Measurements from ENCODE around the gene TLR2.
A peak's percentile ranks its signal among the peaks of the same experiment; 100 is the strongest.

TLR2 gene, protein sequence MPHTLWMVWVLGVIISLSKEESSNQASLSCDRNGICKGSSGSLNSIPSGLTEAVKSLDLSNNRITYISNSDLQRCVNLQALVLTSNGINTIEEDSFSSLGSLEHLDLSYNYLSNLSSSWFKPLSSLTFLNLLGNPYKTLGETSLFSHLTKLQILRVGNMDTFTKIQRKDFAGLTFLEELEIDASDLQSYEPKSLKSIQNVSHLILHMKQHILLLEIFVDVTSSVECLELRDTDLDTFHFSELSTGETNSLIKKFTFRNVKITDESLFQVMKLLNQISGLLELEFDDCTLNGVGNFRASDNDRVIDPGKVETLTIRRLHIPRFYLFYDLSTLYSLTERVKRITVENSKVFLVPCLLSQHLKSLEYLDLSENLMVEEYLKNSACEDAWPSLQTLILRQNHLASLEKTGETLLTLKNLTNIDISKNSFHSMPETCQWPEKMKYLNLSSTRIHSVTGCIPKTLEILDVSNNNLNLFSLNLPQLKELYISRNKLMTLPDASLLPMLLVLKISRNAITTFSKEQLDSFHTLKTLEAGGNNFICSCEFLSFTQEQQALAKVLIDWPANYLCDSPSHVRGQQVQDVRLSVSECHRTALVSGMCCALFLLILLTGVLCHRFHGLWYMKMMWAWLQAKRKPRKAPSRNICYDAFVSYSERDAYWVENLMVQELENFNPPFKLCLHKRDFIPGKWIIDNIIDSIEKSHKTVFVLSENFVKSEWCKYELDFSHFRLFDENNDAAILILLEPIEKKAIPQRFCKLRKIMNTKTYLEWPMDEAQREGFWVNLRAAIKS

DNA sequence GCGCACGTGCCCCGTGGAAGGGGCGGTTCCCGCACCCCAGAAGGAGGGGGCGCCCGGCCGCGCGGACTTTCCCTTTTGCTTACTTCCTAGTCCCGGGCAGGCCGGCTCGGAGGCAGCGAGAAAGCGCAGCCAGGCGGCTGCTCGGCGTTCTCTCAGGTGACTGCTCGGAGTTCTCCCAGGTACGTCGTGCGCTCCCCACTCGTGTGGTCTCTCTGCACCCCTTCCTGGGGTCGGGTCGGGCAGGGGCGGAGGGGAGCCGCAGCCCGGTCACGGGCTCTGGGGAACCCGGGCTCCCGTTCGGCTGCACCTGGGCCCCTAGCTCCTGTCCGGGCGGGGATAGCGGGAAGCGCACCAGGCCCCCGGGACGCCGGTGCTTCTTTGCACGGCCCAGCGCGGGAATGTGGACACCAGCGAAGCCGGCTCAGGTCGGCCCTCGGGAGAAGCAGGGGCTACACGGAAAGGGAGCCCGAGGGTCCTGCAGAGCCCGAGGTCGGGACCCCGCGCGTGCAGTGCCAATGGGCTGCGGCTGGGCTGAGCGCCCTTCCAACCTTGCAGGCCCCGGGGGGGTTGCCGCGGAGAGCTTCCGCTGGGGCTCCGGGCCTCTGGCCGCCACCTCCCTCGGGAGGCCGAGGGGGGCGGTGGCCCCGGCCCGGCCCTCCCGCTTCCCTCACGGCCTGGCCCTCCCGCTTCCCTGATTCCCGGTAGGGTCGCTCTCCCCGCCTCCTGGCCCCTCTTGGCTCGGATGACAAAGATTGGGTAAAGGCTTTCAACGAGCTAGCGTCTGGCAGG lies at the start of gene TLR2:
Gene TLR2 (plus strand): TSS at position 99 of the 789 bp plus-strand sequence. CDS start 18,628 bp downstream, outside the sequence.
- no peak for DNase-seq

DNA sequence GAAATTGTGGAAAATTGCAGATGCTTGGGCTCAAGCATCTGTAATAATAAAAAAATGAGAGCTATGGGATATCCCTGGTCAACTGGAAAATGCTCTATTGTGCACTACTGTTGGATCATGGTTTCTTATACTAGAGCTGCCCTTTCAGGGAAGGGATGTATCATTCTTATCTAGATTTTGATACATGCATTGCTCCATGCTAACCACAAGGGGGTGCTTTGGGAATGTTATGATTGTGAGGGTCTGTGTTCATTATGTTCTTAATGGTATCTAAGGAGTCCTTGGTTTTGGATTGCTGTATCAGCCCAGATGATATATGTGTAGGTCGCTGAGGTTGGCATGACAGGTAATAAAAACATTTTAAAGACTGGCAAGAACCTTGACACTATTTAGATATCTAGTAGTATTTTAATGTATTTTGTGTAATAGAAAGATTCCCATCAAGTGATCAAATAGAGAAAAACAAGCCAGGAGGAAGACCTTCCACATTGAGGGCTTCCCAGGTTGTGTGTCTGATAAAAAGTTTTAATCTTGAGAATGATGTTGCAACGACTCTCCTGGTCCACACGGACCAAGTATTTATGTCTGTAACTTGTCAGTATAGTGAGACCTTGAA lies 49.2 kb upstream of the TLR2 start:
- DNase-seq = peak; percentile 21

DNA sequence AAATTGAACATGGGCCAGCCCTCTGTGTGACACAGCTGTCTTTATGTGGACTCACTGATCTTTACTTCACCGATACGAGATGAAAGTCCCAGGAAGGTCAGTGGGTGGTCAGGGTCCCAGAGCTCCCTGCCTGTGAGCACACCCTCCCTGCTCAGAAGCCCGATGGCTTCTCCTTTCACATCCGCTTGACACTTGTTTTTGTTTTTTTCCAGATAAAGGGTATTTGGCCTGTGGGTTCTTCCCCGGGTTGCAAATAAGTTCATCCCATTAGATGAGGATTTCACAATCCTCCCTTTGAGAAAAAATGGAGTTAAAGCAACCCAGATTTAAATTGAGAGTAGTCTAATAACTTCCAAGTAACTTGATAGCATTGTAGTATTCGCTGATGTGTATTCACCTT lies 48.2 kb upstream of the TLR2 start:
- no peak for DNase-seq

DNA sequence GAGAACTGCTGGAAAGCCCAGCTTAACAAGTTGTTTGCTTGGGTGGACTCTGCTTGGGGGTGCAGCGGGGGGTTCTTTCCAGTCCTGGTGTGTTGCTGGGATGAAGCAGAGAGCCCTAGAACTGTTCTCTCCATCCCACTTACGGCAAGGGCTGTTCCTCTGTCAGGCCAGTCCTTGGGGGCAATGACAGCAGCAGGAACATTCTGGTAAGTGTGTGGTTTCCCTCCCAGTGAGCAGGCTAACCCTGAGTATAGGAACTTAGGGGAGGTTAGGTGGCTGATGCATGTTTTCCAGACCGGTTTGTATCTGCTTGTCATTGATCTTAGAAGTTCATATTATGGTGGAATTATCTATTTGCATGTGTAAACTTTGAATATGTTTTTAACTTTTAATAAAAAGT lies 46.9 kb upstream of the TLR2 start:
- DNase-seq = no peak

DNA sequence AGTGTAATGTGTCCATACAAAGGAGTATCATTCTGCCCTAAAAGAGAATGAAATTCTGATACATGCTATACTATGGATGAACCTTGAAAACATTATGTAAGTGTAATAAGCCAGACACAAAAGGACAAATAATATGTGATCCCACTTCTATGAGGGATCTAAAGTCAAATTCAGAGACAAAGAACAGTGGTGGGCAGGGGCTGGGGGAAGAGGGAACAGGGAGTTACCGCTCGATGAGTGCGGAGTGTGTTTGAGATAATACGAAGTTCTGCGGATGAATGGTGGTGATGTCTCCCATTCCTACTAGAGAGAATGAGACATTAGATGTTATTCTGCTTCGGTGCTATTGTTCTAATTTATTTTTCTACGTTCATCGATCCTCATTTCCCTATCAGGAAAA lies 46.1 kb upstream of the TLR2 start:
- DNase-seq = no peak

DNA sequence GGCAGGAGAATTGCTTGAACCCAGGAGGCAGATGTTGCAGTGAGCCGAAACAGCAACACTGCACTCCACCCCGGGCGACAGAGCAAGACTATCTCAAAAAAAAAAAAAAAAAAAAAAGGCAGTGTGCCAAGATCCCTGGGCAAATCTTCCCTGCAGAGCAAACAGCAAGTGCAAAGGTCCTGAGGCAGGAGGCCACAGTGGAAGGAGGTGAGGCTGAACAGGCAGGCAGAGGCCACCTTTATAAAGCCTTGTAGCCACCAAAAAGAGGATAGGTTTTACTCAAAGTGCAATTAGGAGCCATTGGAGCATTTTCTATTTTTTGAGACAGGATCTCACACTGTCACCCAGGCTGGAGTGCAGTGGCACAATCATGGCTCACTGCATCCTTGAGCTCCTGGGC lies 45.1 kb upstream of the TLR2 start:
- DNase-seq = no peak

DNA sequence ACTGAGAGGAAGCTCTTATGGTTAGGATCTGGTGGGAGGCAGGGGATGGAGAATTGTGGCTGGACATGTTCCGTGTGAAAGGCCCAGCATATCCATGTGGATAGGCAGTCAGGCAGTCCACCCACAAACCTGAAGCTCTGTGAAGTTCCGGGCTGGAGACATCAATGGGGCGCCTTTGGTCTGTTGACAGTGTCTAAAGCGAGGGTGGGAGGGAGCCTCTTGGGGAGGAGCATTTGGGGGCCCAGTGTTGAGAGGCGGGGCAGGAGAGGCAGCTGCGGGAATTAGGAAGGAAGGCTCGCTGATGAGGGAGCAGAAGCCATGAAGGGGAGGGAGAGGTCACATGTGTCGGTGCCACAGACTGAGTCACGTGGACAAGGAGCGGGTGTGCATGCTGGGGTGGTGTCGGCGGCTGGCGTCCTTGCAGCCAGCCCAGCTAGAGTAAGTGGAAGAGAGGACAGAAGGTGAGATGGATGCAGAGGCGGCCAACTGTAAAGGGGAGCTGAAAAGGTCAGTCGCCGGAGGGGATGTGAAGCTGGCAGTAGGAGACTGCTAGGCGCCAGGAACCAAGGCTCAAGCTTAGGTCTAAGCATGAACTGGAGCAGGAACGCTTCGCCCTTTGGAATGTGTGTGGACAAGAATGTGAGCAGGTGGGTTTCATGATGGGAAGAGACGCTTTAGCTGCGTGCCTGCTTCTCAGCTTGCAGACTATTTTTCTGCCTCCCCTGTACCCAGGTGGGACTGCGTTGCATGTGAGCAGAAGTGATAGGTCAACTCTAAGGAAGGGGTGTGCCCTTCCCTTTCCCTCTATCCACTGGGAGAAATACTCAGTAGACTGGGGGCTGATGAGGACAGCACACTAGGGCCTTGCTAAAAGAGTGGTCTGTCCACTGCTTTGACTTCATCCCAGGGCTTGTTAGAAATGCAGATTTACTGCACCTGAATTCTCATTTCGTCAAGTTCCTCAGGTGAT lies 44.0 kb upstream of the TLR2 start:
- no peak for DNase-seq

DNA sequence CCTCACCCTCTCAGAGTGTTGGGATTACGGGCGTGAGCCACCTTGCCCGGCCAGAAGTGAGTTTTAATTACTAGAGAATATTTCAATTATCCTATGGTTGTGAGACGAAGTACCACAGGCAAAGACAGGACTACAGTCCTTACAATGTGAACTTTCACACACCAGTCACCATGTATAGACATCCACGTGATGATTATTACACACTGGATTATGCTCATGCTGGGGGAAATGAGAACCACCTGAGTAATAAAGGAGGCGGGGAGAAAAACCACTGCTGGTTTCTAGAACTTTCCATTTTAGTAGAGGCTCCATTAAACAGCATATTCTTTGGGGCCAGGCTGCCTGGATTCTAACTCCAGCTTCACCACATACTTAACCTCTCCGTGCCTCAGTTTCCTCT lies 42.5 kb upstream of the TLR2 start:
- no peak for DNase-seq

DNA sequence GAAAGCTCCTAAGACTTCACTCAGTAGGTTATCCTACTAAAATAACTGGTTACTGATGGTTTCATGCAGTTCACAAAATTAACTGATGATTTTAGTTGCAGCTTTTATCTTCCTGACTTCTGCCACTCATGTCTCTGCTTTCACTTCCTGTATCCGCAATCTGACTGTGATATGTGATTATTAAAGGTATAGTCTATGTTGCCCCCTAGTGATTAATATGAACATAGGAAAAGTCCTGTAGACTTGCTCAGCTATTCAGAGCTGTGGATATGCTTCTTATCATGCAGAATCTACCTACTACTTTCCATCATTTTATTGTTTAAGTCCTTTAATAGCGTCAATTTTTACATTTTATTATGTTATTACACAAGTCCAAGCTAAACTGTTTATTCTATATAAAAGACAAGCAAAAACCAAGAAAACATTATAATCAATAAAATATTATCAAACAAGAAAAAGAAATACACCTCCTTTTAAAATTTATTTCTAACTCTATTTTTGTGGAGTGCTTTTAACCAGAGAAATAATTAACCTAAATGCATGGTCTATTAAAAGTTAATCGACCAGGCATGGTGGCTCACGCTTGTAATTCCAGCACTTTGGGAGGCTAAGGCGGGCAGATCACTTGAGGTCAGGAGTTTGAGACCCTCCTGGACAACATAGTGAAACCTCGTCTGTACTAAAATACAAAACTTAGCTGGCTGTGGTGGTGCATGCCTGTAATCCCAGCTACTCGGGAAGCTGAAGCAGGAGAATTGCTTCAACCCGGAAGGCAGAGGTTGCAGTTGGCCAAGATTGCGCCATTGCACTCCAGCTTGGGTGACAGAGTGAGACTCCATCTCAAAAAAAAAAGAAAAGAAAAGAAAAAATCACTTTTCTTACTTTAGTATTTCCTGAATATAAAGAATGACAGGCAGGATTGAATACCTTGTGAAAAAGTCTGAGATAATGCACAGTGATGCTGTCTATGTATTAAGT lies 40.4 kb upstream of the TLR2 start:
- DNase-seq = peak; percentile 64

DNA sequence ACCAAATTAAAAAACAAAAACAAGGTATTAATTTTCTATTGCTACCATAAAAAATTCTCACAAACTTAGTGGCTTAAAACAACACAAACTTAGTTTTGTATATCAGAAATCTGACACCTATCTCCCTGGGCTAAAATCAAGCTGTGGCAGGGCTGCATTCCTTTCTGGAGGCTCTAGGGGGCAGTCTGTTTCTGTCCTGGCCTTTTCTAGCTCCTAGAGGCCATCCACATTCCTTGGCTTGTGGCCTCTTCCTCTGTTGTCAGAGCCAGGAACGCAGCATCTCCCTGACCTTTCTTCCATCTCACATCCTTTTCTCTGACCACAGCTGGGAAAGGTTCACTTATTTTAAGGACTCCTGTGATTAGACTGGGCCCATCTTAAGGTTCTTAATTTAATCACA lies 38.9 kb upstream of the TLR2 start:
- no peak for DNase-seq

DNA sequence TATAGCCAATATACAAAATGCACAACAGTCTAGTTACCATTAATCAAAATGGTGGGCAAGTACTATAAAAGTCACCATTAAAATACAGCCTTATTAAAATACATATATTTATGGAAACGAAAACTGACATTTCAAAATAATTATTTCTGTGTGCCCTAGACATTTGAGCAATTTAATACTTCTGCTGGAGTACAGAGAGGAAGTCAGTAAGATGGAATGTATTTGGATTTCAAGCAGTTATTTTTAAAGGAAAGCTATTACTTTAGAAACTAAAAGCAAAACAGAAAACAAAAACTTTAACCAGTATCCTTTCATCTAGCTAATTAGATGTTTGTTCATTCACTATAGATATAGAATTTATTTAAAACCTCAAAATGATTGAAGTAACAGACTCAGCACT lies 37.8 kb upstream of the TLR2 start:
- no peak for DNase-seq

DNA sequence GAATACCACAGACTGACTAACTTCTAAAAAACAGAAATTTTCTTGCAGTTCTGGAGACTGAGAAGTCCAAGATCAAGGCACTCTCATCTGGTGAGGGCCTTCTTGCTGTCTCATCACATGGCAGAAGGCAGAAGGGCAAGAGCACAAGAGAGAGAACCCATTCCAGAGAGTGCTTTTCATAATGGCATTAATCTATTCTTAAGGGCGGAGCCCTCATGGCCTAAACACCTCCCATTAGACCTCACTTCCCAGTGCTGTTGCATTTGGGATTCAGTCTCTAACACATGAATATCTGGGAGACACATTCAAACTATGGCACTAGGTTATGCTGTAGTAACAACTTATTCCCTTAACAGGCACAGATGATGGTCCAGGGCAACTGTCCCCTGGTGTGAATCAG lies 37.1 kb upstream of the TLR2 start:
- DNase-seq = no peak

DNA sequence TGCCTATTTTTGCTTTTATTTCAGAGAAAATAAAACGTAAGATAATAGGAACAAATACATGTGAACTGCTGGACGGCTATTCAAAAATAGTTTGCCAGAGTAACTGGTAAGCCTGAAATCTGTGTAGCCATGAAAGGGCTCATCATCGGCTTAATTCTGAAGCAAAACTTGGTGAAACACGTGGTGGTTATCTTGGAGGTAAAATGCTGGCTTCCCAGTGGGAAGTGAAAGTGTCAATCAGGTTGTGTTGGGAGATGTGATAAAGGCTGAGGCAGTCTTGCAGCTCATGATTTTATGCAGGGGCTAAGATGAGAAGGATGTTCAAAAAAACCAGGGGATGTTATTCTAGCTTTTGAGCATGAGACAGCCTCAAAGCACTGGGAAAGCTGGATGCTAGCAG lies 36.1 kb upstream of the TLR2 start:
- DNase-seq = no peak

DNA sequence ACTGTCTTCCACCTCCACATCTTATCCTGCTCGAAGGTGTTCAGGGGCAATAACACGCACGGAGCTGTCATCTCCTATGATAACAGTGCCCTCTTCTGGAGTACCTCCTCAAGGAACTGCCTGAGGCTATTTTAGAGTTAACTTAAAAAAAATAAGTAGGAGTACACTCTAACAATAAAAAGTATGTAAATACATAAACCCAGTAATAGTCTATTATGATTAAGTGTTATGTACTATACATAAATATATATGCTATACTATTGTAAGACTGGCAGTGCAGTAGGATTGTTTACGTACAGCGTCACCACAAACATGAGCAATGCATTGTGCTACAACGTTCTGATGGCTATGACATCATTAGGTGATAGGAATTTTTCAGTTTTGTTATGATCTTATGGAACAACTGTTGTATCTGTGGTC lies 34.5 kb upstream of the TLR2 start:
- no peak for DNase-seq

DNA sequence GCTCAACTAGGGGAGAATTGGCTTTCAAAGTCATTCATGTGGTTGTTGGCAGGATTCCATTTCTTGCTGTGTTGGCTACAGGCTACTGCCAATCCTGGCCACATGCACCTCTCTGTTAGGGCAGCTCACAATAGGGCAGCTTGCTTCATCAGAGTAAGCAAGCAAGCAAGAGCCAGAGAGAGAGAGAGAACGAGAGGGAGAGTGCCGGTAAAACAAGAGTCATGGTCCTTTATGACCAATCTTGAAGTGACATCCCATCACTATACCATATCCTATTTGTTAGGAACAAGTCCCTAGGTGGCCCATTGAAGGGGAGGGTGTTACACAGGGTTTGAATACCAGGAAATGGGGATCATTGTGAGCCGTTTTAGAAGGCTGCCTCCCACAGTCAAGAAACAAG lies 33.0 kb upstream of the TLR2 start:
- DNase-seq = no peak

DNA sequence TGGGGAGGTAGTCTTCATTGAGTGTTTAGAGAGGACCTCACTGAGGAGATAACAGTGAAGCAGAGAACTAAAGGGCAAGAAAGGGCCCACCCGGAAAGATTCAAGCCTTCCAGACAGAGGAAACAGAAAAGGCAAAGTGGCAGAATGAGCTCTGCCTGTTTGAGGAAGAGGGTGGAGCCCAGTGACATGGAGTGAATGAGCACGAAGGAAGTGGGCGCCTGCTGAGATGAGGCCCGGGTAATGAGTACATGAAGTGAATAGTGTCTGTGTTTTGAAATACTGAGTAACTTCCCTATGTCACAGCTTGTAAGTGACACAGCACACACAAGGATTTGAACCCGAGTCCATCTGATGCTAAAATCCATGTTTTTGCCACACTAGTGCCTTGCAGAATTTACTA lies 32.5 kb upstream of the TLR2 start:
- no peak for DNase-seq

DNA sequence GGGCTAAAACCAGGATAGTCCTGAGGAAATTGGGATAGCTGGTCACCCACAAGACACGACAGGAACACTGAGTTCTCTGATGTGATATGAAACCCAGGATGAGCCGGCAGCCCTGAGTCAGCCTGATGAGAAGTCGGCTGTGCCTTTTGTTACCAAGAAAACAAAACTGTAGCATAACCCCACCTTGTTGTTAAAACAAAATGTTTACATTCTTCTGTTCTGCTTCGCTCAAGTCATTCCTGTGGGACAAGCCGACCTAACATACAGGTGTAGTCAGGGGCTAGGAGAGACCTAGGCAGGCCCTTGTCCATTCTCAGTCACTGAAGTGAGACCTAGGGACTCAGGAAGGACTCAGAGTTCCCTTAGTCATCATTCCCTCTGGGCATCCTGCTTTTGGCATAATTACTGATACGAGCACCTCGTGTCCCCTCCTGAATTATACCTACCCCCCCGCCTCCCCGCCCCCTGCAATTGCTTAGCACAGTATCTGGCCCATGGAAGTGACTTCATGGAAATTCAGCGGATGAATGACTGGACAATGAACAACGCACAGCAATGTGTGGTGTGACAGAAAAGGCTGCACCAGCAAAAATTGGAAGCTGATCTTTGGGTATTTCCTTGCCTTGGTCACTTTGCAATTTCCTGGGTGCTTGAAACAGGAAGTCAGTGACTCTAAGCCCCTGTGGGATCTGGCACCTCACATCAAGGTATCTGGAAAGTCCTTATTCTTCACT lies 31.9 kb upstream of the TLR2 start:
- DNase-seq = peak; percentile 23

DNA sequence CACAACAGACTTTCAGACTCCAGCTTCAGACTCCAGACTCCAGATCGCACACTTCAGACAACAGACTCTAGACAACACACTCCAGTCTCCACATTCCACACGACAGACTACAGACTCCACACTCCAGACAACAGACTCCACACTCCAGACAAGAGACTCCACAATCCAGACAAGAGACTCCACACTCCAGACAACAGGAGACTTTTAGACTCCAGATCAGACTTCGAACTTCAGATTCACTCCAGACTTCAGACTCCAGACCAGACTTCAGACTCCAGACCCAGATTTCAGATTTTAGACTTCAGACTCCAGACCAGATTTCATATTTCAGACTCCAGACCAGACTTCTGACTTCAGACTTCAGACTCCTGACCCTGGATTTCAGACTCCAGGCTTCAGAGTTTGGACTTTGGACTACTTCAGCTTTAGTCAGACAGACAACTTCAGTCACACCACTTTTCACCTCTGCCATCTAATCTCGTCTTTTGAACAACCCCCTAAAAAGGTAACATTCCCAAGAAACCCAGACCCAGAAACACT lies 29.0 kb upstream of the TLR2 start:
- DNase-seq = no peak

DNA sequence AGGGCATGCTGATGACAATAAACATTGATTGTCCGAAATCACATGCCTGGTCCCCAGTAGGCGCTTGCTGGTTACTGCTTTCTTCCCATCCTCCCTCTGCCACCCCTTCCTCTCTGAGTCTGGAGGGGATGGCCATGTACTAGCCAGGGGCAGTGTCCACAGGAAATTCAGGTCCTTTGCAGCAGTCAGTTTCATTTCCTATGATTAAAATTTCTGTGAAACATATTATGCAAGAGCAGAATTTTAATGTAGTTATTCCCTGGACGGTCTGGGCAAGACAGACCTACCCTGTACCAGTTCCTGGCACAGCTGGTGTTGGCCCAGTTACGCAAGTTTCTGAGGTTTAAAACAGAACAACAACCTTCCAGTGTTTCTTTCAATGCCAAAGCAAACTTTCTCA lies 28.2 kb upstream of the TLR2 start:
- DNase-seq = no peak

Data from HCEC 1CT (cell line).